GM12878 (cell line): ENCODE measurements around the gene ATF4. TPM values are rescaled to one million over a fixed set of nuclear protein-coding genes. Genes with fewer than 3 reads are reported as not detected.

Source experiments
- ATAC-seq: fragments of 200-7000 bp; cut with Tn5 transposase; 3 replicates; pipeline ENCODE4 v1.9.1; 2020; ENCODE audit warnings: mild to moderate bottlenecking, moderate library complexity
- BruUV-seq: library from RNA; stranded (reverse); fragments of 400-500 nt; replicated peaks from 2 replicates; lab custom pipeline; 2021; lab: Mats Ljungman, UMichigan
- CTCF ChIA-PET: fragments of 300-600 bp; sonication (Branson Sonifier 250); formaldehyde crosslinking; extraction: SDS; loops from one replicate; lab custom pipeline; 2021; ENCODE audit warnings: inconsistent platforms; lab: Yijun Ruan, JAX
- POLR2A ChIA-PET: fragments of 350-600 bp; formaldehyde crosslinking; extraction: SDS; loops from one replicate; lab custom pipeline; 2021; ENCODE audit warnings: inconsistent platforms; lab: Charles Lee
- RAD21 ChIA-PET: fragments of 300-600 bp; sonication (Branson Sonifier 250); formaldehyde crosslinking; loops from one replicate; lab custom pipeline; 2023; ENCODE audit warnings: antibody characterized with exemption; ENCODE audit not compliant: unreplicated experiment; lab: Charles Lee
- SMC1A ChIA-PET: fragments of 300-600 bp; sonication (Branson Sonifier 250); formaldehyde crosslinking; loops from one replicate; lab custom pipeline; 2023; ENCODE audit not compliant: unreplicated experiment, uncharacterized antibody; lab: Charles Lee
- DNase-seq: peaks from one replicate; pipeline ENCODE4 v3.0.0-alpha.2; 2011; ENCODE audit warnings: low read depth, low spot score
- FAIRE-seq: peaks from 3 replicates; lab custom pipeline; 2011; peaks lifted over from hg19 to GRCh38; lab: Jason Lieb, UNC
- H2AFZ ChIP-seq: 2 replicates; pipeline ENCODE4 v1.6.0; 2011; ENCODE audit warnings: low read depth, low read length, control low read depth; ENCODE audit not compliant: control insufficient read depth
- H3K27ac ChIP-seq: 2 replicates; pipeline ENCODE4 v1.5.1; 2011; ENCODE audit warnings: control low read depth; ENCODE audit not compliant: control insufficient read depth, insufficient read depth
- H3K27me3 ChIP-seq, 2 experiments: replicated peaks in 1 of 2; 2 replicates each; pipeline versions ENCODE4 v1.6.0 to v1.6.1; 2011; ENCODE audit warnings: low read length in 1 of 2; ENCODE audit not compliant: control insufficient read depth in 2 of 2, insufficient read depth in 2 of 2
- H3K36me3 ChIP-seq, 2 experiments: 2 replicates each; pipeline ENCODE4 v1.5.1; 2011; ENCODE audit warnings: low read length in 1 of 2; ENCODE audit not compliant: control insufficient read depth in 2 of 2, insufficient read depth in 2 of 2
- H3K4me1 ChIP-seq: 2 replicates; pipeline ENCODE4 v1.6.1; 2011; ENCODE audit warnings: mild to moderate bottlenecking, low read length, moderate library complexity, mixed read lengths; ENCODE audit not compliant: control insufficient read depth, insufficient read depth
- H3K4me2 ChIP-seq: 2 replicates; pipeline ENCODE4 v1.6.0; 2011; ENCODE audit warnings: control low read depth; ENCODE audit not compliant: control insufficient read depth, insufficient read depth
- H3K4me3 ChIP-seq: fragments of 200-600 bp; sonication (generic); 2 replicates; pipeline ENCODE4 v1.5.1; 2016
- H3K79me2 ChIP-seq: 2 replicates; pipeline ENCODE4 v1.6.0; 2011; ENCODE audit warnings: low read length; ENCODE audit not compliant: control insufficient read depth, insufficient read depth
- H3K9ac ChIP-seq: 2 replicates; pipeline ENCODE4 v1.8.0; 2011; ENCODE audit warnings: low read length, control low read depth, mixed read lengths; ENCODE audit not compliant: control insufficient read depth, insufficient read depth
- H3K9me3 ChIP-seq: replicated peaks from 3 replicates; pipeline ENCODE4 v1.5.1; 2011; ENCODE audit warnings: mild to moderate bottlenecking, low read length; ENCODE audit not compliant: control insufficient read depth, insufficient read depth
- H4K20me1 ChIP-seq: 2 replicates; pipeline ENCODE4 v1.6.0; 2011; ENCODE audit not compliant: control insufficient read depth, insufficient read depth
- ATF2 ChIP-seq: IDR thresholded peaks from 2 replicates; pipeline ENCODE4 v1.6.1; 2012; ENCODE audit warnings: low read length, inconsistent platforms
- RAD21 ChIP-seq: IDR thresholded peaks from 2 replicates; pipeline ENCODE4 v1.6.1; 2011; ENCODE audit warnings: mild to moderate bottlenecking, low read depth, low read length, moderate library complexity; ENCODE audit not compliant: insufficient read depth
- SMC3 ChIP-seq: IDR thresholded peaks from 2 replicates; pipeline ENCODE4 v1.6.1; 2011; ENCODE audit warnings: low read length, improper control_type of control experiment, borderline replicate concordance
- ZNF622 ChIP-seq: fragments of 450-650 bp; IDR thresholded peaks from 2 replicates; pipeline ENCODE4 v1.6.1; 2017; ENCODE audit warnings: mild to moderate bottlenecking, inconsistent platforms
- WGBS: methylation state at CpG from one replicate; pipeline ENCODE4 v1.1.6; 2016; ENCODE audit warnings: low lambda C conversion rate; ENCODE audit not compliant: insufficient replicate concordance, insufficient coverage; ENCODE audit errors: missing lambda C conversion rate; 5-methylcytosine and 5-hydroxymethylcytosine counted together
- in situ Hi-C: fragments of 300-500 bp; cut with MboI; formaldehyde crosslinking; loops from 9 replicates; pipeline ENCODE4 v1.14.3; 2018; ENCODE audit warnings: mixed read lengths
- intact Hi-C: fragments of 100-400 bp; cut with micrococcal nuclease; formaldehyde crosslinking; loops from one replicate; pipeline ENCODE4 v1.14.2; 2022; ENCODE audit not compliant: unreplicated experiment
- polyA plus RNA-seq, 11 experiments: library from polyadenylated mRNA; depleted of rRNA in 4 of 11; unstranded in 6 of 11; stranded (reverse) in 5 of 11; fragments of >200 nt; fragmentation: Nextera tagmentation in 4 of 11; fragmentation: Illumina TruSeq in 1 of 11; extraction: Ambion mirVana in 4 of 11; extraction: Trizol in 1 of 11; gene quantifications; 1 replicate in 1 of 11; 2 replicates in 10 of 11; pipeline versions ENCODE4 v1.2.1 to v1.2.3, GENCODE V29; 2011 to 2016; ENCODE audit warnings: inconsistent platforms in 2 of 11, missing spikeins in 2 of 11, low read depth in 1 of 11
- total RNA-seq, 4 experiments: library from RNA; depleted of rRNA in 3 of 4; stranded (reverse); fragments of >200 nt in 3 of 4; fragmentation: Illumina TruSeq in 1 of 4; extraction: Trizol in 1 of 4; gene quantifications; 2 replicates each; pipeline versions ENCODE4 v1.2.1 to v1.2.3, GENCODE V29; 2013 to 2021
- TF ChIP-seq, protein P1 (sequence below): fragments of 450-650 bp; IDR thresholded peaks from 2 replicates; pipeline ENCODE4 v1.6.1; 2016; ENCODE audit warnings: mild to moderate bottlenecking
- TF ChIP-seq, protein P2 (sequence below), 3 experiments: IDR thresholded peaks in 2 of 3; conservative IDR thresholded peaks in 1 of 3; 2 replicates each; pipeline ENCODE4 v1.5.1; 2011; ENCODE audit warnings: low read depth in 3 of 3, low read length in 3 of 3, mild to moderate bottlenecking in 3 of 3, control low read depth in 2 of 3, moderate library complexity in 2 of 3, inconsistent platforms in 1 of 3, mixed read lengths in 1 of 3; ENCODE audit not compliant: control insufficient read depth in 2 of 3, insufficient read depth in 1 of 3; ENCODE audit errors: extremely low read depth in 1 of 3

Gene ATF4
- total and polyA plus RNA-seq, 10 of the 15 experiments (the other 5 are each of a cell fraction or from before 2014, with no cell fraction given): 88.3 to 605 (median 320) TPM

- BruUV-seq: TSS peak; percentile 11
- no peaks in the 10 kb centered on the region for H3K27me3 ChIP-seq
- FAIRE-seq (no peak), ATAC-seq (peak; percentile 59), DNase-seq (no peak)
- H3K36me3 ChIP-seq: peaks cover 31 to 39% of the 10 kb centered on the region in 2 experiments; a peak in 3 of 4 replicates
- ChIA-PET SMC1A (interaction anchor here (0.6 to 2.2 kb wide), 17 partner anchors 9 to 203 kb away, joined by 3 to 10 read pairs (median 4); partner anchors contain the start of genes MIEF1 and TAB1), POLR2A (interaction anchor here (0.9 to 1.4 kb wide), 3 partner anchors 10 to 17 kb away, joined by 3 to 5 read pairs (median 3); no protein-coding TSS in a partner anchor), RAD21 (interaction anchor here (0.5 to 1.6 kb wide), 10 partner anchors 15 to 183 kb away, joined by 3 to 5 read pairs (median 4); no protein-coding TSS in a partner anchor), CTCF (interaction anchor here (0.6 to 8.0 kb wide), 28 partner anchors 9 to 365 kb away, joined by 3 to 75 read pairs (median 6); partner anchors contain the start of genes MIEF1, RPL3, RPS19BP1 and TAB1)
- H3K4me2 ChIP-seq: no peak overlapping the region
- H3K9ac ChIP-seq: no peak overlapping the region
- peaks cover 4% of the 10 kb centered on the region; the same call in 1 of the 2 replicates for H4K20me1 ChIP-seq
- peak; percentile 61 for TF ChIP-seq SMC3
- TF ChIP-seq, protein P1, sequence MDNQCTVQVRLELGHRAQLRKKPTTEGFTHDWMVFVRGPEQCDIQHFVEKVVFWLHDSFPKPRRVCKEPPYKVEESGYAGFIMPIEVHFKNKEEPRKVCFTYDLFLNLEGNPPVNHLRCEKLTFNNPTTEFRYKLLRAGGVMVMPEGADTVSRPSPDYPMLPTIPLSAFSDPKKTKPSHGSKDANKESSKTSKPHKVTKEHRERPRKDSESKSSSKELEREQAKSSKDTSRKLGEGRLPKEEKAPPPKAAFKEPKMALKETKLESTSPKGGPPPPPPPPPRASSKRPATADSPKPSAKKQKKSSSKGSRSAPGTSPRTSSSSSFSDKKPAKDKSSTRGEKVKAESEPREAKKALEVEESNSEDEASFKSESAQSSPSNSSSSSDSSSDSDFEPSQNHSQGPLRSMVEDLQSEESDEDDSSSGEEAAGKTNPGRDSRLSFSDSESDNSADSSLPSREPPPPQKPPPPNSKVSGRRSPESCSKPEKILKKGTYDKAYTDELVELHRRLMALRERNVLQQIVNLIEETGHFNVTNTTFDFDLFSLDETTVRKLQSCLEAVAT: 0 out of 2 replicates have a peak, but pooled peaks have one; percentile 37
- peak; percentile 51 for TF ChIP-seq RAD21
- no peak for TF ChIP-seq ZNF622
- TF ChIP-seq, protein P2, sequence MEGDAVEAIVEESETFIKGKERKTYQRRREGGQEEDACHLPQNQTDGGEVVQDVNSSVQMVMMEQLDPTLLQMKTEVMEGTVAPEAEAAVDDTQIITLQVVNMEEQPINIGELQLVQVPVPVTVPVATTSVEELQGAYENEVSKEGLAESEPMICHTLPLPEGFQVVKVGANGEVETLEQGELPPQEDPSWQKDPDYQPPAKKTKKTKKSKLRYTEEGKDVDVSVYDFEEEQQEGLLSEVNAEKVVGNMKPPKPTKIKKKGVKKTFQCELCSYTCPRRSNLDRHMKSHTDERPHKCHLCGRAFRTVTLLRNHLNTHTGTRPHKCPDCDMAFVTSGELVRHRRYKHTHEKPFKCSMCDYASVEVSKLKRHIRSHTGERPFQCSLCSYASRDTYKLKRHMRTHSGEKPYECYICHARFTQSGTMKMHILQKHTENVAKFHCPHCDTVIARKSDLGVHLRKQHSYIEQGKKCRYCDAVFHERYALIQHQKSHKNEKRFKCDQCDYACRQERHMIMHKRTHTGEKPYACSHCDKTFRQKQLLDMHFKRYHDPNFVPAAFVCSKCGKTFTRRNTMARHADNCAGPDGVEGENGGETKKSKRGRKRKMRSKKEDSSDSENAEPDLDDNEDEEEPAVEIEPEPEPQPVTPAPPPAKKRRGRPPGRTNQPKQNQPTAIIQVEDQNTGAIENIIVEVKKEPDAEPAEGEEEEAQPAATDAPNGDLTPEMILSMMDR (IDR thresholded peaks at IDR 0.05 in 2 of 3, conservative IDR thresholded peaks at IDR 0.05 in 1 of 3; ENCODE audit: control insufficient read depth in 2 of 3, extremely low read depth in 1 of 3, insufficient read depth in 1 of 3, low read depth in 3 of 3, low read length in 3 of 3): peak; percentile 66 to 74 (median 70)
- no peak for TF ChIP-seq ATF2
- in situ Hi-C loops: loop anchor here (25.0 kb wide), 1 partner anchor 352 kb away; the partner anchor contains the start of gene CBX7
- 19% methylated on average over 8 of the region's 8 CpGs for WGBS
- no peak overlapping the region for H2AFZ ChIP-seq
- intact Hi-C loops: loop anchor here (1.0 kb wide), 1 partner anchor 171 kb away; no protein-coding TSS in a partner anchor
- H3K79me2 ChIP-seq: peaks cover 20% of the 10 kb centered on the region
- H3K9me3 ChIP-seq: no peaks in the 10 kb centered on the region
- no peak overlapping the region for H3K4me3 ChIP-seq
- no peak overlapping the region for H3K27ac ChIP-seq
- peaks cover 16% of the 10 kb centered on the region for H3K4me1 ChIP-seq
Measured at GRCh38 chr22:39514373-39514973, 5.9 kb upstream of the ATF4 start.
